Activated naive CD4-positive, alpha-beta T cell treated with anti-CD3 and anti-CD28 coated beads, Interleukin-2, amount 10 ng/mL, durations not matched to agents 7 days and 5 days (primary cell): ENCODE data around the gene GALNT18.

Experiments used
- CTCF ChIA-PET: fragments of 350-600 bp; sonication (Branson Sonifier 250); formaldehyde crosslinking; loops from one replicate; lab custom pipeline; 2021; ENCODE audit warnings: antibody characterized with exemption; lab: Charles Lee
- DNase-seq: peaks from one replicate; pipeline ENCODE4 v3.0.0-alpha.2; 2020
- H3K27ac Mint-ChIP-seq: one replicate; pipeline ENCODE4 v1.8.0; 2021; ENCODE audit warnings: mild to moderate bottlenecking, moderate library complexity, mixed read lengths
- H3K27me3 Mint-ChIP-seq: one replicate; pipeline ENCODE4 v1.8.0; 2021; ENCODE audit warnings: mild to moderate bottlenecking, mixed read lengths
- H3K36me3 Mint-ChIP-seq: one replicate; pipeline ENCODE4 v1.8.0; 2021; ENCODE audit warnings: mixed read lengths
- H3K4me1 Mint-ChIP-seq: one replicate; pipeline ENCODE4 v1.8.0; 2021; ENCODE audit warnings: mixed read lengths
- H3K4me3 Mint-ChIP-seq: one replicate; pipeline ENCODE4 v1.8.0; 2021; ENCODE audit warnings: mild to moderate bottlenecking, moderate library complexity, mixed read lengths
- H3K9me3 Mint-ChIP-seq: one replicate; pipeline ENCODE4 v1.8.0; 2021; ENCODE audit warnings: mixed read lengths

GALNT18 gene

DNA sequence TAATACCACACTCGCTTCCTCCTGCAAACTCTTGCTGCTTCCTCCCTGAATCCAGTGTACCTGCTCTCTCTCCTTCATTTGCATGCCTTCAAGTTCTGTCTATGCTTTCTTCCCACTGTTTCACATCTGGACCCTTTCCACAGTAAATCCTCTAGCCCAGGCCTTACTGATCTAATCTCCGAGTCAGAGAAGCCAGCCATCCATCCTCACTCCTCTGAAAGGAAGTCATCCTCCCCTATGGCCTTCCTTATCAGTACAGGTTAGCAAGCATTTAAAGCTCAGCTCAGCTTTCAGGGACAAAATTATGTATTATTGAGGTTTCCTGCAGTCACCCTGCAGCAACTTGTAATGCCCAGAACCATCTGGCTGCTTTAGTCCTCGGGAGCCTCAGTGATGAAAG is 116.1 kb downstream of the GALNT18 start:
- CTCF ChIA-PET: no interaction called here
- H3K36me3 Mint-ChIP-seq: no peaks in the 10 kb centered on the region
- no peak overlapping the region for H3K4me3 Mint-ChIP-seq
- H3K4me1 Mint-ChIP-seq: no peaks in the 10 kb centered on the region
- no peak for DNase-seq
- H3K27me3 Mint-ChIP-seq: peaks cover 12% of the 10 kb centered on the region
- no peak overlapping the region for H3K27ac Mint-ChIP-seq
- no peaks in the 10 kb centered on the region for H3K9me3 Mint-ChIP-seq

- no peak for DNase-seq
- CTCF ChIA-PET: no interaction called here
- Mint-ChIP-seq H3K4me3 (no peak overlapping the region), H3K27me3 (peaks cover 12% of the 10 kb centered on the region), H3K27ac (no peak overlapping the region), H3K36me3 (no peaks in the 10 kb centered on the region), H3K4me1 (no peaks in the 10 kb centered on the region), H3K9me3 (no peaks in the 10 kb centered on the region)
These were observed 116.6 kb downstream of the GALNT18 start for GRCh38 chr11:11505190-11505589.

- H3K27me3 Mint-ChIP-seq: peaks cover 16% of the 10 kb centered on the region
- H3K4me3 Mint-ChIP-seq: no peak overlapping the region
- no peaks in the 10 kb centered on the region for H3K4me1 Mint-ChIP-seq
- CTCF ChIA-PET: no interaction called here
- H3K9me3 Mint-ChIP-seq: no peaks in the 10 kb centered on the region
- DNase-seq: no peak
- H3K36me3 Mint-ChIP-seq: no peaks in the 10 kb centered on the region
- H3K27ac Mint-ChIP-seq: no peak overlapping the region
These were observed 117.7 kb downstream of the GALNT18 start for GRCh38 chr11:11504071-11504470.

DNA sequence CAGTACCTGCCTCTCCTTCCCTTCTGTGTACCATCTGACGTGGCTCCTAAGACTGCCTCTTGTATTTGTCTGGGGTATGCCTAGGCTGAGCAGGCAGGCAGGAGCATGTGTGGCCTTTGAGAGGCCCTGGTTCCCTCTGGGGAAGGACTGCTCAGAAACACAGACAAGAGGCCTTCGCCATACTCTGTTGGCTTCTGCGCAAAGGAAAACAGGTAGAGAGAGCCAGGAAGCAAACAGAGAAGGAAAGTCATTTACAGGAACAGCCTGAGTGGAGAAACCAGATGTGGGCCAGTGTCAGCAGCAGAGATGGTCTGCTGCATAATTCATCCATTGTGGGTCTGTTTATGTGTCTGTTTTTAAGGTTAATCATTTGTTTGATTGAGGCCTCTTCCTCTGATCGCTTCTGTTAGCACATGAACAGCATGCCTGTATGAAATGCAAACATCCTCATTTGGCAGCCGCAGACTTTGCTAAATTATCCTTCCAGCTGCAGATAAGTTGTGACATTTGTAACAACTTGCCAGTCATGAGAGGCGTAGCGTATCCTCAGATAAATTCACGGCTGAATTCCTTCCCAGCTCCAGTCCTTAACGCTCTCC is 119.4 kb downstream of the GALNT18 start:
- no peak for DNase-seq
- H3K4me1 Mint-ChIP-seq: no peaks in the 10 kb centered on the region
- H3K36me3 Mint-ChIP-seq: no peaks in the 10 kb centered on the region
- CTCF ChIA-PET: no interaction called here
- no peak overlapping the region for H3K27ac Mint-ChIP-seq
- peaks cover 11% of the 10 kb centered on the region for H3K27me3 Mint-ChIP-seq
- H3K9me3 Mint-ChIP-seq: no peaks in the 10 kb centered on the region
- no peak overlapping the region for H3K4me3 Mint-ChIP-seq

DNA sequence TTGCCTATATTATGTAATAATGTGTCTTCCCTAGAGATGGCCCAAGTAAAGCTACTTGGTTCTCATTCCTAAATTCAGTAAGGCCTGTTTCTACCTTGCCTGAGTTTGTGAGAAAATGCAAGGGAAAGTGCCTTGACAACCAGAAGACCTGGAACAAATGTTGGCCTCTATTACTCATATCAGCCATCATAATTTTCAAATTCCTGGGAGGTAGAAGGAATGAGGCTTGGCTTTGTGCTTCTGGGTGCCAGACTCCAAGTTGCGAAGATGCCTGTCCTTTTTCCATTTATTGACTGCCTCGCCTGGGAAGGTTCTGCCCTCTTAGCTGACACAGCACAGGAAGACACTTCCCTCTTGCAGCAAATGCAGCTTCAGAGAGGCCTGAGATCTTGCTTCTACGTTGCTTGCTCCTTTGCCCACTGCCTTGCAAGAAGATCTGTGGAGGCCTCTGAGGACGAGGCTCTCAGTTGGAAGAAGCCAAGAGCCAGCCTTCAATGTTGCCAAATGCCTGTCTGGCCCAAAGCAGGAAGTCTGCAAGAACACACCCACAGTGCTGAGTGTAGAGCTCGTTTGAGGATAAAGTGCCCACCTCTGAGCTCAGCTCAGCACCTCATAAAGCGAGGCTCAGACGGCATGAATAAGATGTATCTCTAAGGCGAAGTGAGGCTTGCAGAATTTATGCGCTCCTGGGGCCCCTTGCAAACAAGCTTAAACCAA is 120.1 kb downstream of the GALNT18 start:
- no peak overlapping the region for H3K4me3 Mint-ChIP-seq
- H3K27ac Mint-ChIP-seq: no peak overlapping the region
- H3K9me3 Mint-ChIP-seq: no peaks in the 10 kb centered on the region
- H3K4me1 Mint-ChIP-seq: no peaks in the 10 kb centered on the region
- no peak for DNase-seq
- H3K27me3 Mint-ChIP-seq: peaks cover 11% of the 10 kb centered on the region
- CTCF ChIA-PET: no interaction called here
- no peaks in the 10 kb centered on the region for H3K36me3 Mint-ChIP-seq

DNA sequence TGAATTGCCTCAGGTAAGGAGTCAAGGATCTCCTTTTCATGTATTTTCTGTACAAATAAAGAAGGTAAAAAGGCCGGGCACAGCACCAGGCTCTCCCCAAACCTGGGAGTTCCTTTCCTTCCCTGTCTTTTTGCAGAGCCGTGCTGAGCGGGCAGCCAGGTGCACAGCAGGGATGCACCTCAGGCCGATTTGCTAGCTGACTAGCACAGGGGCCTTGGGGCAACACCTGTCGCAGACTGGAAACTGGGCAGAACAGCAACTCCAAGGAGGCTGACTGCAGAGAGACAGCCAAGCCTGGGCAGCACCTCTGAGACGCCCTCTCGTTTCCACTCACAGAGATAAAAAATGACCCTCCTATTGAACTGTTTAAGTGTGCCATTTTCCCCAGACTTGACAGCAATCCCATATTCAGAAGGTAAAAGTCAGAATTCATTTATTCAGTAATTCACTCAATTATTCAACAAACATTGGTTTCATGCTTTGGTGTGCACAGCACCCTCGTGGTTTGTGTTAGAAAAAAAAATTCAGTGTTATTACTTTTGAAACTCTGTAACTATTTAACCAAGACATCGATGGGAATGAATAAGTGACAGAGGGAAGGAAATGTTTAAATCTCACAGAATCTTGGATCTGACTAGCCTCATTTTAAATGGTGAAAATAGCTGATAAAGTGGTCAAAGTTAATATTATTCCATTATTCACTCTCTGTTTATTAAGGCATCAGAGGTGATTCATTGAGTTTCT is 120.9 kb downstream of the GALNT18 start:
- H3K36me3 Mint-ChIP-seq: no peaks in the 10 kb centered on the region
- DNase-seq: no peak
- no peak overlapping the region for H3K4me3 Mint-ChIP-seq
- H3K27ac Mint-ChIP-seq: no peak overlapping the region
- CTCF ChIA-PET: no interaction called here
- peaks cover 14% of the 10 kb centered on the region for H3K27me3 Mint-ChIP-seq
- H3K4me1 Mint-ChIP-seq: no peaks in the 10 kb centered on the region
- H3K9me3 Mint-ChIP-seq: no peaks in the 10 kb centered on the region

DNA sequence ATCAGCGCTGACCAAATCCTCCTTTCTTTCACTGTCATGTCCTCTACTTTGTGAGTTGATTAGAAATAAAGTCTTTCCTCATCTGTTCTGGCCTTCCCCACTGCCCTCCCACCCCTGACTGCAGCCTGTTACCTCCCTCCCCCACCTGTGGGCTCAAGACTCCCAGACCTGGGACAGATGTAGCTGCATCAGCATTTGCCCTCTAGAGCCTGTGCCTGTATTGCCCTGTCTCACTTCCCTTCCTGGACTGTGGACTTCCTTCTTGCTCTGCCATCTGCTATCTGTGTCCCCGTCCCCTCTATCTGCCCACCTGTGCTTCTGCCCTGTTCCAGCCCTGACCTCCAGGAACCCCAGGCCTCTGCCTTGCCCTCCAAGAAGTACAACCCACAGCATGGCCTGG is 122.5 kb downstream of the GALNT18 start:
- Mint-ChIP-seq H3K27me3 (peaks cover 10% of the 10 kb centered on the region), H3K36me3 (no peaks in the 10 kb centered on the region), H3K4me3 (no peak overlapping the region), H3K9me3 (no peaks in the 10 kb centered on the region), H3K4me1 (no peaks in the 10 kb centered on the region), H3K27ac (no peak overlapping the region)
- CTCF ChIA-PET: no interaction called here
- no peak for DNase-seq

- Mint-ChIP-seq H3K27ac (no peak overlapping the region), H3K4me1 (no peaks in the 10 kb centered on the region), H3K4me3 (no peak overlapping the region), H3K27me3 (peaks cover 12% of the 10 kb centered on the region), H3K36me3 (no peaks in the 10 kb centered on the region), H3K9me3 (no peaks in the 10 kb centered on the region)
- CTCF ChIA-PET: no interaction called here
- no peak for DNase-seq
These were observed 123.6 kb downstream of the GALNT18 start for GRCh38 chr11:11498195-11498594.

- Mint-ChIP-seq H3K27me3 (peaks cover 12% of the 10 kb centered on the region), H3K9me3 (no peaks in the 10 kb centered on the region), H3K36me3 (no peaks in the 10 kb centered on the region), H3K4me1 (no peaks in the 10 kb centered on the region), H3K27ac (no peak overlapping the region), H3K4me3 (no peak overlapping the region)
- CTCF ChIA-PET: no interaction called here
- no peak for DNase-seq
These were observed 124.9 kb downstream of the GALNT18 start for GRCh38 chr11:11496879-11497278.

DNA sequence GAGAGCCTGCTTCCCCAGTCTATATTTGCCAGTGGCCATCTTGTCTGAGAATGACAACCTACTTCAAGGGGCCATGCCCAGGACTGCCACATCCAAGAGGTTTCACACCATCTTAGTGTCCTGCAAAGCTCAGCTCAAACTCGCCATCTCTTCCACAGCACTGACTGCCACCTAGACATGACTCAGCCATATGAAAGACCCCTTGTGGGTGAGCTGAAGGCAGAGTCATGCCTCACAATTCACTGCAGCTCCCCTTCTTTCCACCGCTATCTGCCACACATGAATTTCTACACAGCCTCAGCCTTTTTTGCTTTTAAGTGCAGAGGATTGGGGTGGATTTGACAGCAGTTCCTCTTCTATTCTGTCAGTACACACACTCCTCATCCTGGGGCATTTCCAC is 127.5 kb downstream of the GALNT18 start:
- CTCF ChIA-PET: no interaction called here
- Mint-ChIP-seq H3K9me3 (no peaks in the 10 kb centered on the region), H3K4me1 (no peaks in the 10 kb centered on the region), H3K36me3 (no peaks in the 10 kb centered on the region), H3K27me3 (peaks cover 10% of the 10 kb centered on the region), H3K27ac (no peak overlapping the region), H3K4me3 (no peak overlapping the region)
- DNase-seq: no peak

GRCh38 chr11:11493698-11494097 is 128.1 kb downstream of the GALNT18 start:
- no peak overlapping the region for H3K4me3 Mint-ChIP-seq
- no peaks in the 10 kb centered on the region for H3K36me3 Mint-ChIP-seq
- DNase-seq: no peak
- no peak overlapping the region for H3K27ac Mint-ChIP-seq
- no peaks in the 10 kb centered on the region for H3K9me3 Mint-ChIP-seq
- CTCF ChIA-PET: interaction anchor here (0.6 kb wide), 1 partner anchor 92 kb away, joined by 3 read pairs; no protein-coding TSS in a partner anchor
- no peaks in the 10 kb centered on the region for H3K4me1 Mint-ChIP-seq
- H3K27me3 Mint-ChIP-seq: peaks cover 9% of the 10 kb centered on the region

DNA sequence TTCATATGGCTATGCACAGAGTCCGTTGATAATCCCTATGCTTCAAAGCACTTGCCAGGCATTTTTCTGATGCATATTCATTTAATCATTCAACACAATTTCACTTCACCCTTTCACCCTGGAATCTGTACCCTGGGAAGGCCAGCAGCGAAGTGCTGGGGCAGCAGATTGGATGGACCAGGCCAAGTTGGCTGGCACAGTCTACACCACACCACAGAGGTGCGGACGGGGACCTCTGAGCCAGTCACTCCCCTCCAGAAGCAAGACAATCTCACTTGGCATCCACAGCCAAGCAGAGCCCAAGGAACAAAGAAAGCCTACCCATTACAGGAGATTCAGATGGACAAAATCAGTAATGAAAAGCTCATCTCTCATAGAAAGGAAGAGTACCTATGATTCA is 130.2 kb downstream of the GALNT18 start:
- Mint-ChIP-seq H3K36me3 (no peaks in the 10 kb centered on the region), H3K4me1 (no peaks in the 10 kb centered on the region), H3K27me3 (peaks cover 4% of the 10 kb centered on the region), H3K4me3 (no peak overlapping the region), H3K27ac (no peak overlapping the region), H3K9me3 (no peaks in the 10 kb centered on the region)
- no peak for DNase-seq
- CTCF ChIA-PET: no interaction called here

DNA sequence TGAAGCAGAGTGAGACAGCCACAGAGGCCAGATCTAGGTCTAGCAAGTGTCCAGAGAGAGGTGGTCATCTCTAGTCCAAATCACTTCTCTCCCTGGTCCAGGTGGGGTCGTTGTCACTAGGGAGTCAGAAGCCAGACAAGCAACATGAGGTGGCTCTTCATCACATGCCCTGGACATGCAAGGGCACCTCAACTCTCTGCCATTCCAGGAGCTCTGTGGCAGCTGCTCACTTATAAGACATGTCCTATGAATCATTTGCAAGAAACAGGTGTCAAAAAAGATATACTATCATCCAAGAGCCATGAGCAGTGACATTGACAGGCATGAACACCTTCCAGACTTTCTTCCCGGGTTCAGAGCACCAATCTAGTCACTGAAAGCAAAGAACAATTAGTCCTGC is 130.8 kb downstream of the GALNT18 start:
- Mint-ChIP-seq H3K36me3 (no peaks in the 10 kb centered on the region), H3K4me1 (no peaks in the 10 kb centered on the region), H3K4me3 (no peak overlapping the region), H3K27ac (no peak overlapping the region), H3K27me3 (peaks cover 3% of the 10 kb centered on the region), H3K9me3 (no peaks in the 10 kb centered on the region)
- CTCF ChIA-PET: no interaction called here
- no peak for DNase-seq

DNA sequence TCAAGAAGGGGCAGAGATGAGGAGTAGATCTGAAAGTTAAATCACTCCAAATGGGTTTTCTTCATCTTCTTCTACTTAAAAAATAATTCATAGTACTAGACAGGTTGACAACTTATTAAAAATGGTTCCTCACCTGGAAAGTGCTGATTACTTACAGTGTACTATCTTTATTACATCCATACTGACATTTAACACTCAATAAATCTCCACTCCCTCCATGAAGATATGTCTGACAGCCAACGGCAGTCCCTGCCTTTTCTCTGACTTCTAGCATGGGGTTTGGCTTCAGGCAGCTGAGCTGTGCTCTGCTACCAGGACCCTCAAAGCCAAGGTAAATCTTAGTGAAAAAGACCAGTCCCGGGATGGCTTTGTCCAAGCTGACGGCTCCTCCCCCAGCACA is 135.4 kb downstream of the GALNT18 start:
- CTCF ChIA-PET: no interaction called here
- H3K36me3 Mint-ChIP-seq: no peaks in the 10 kb centered on the region
- DNase-seq: no peak
- no peaks in the 10 kb centered on the region for H3K27me3 Mint-ChIP-seq
- H3K27ac Mint-ChIP-seq: no peak overlapping the region
- no peaks in the 10 kb centered on the region for H3K9me3 Mint-ChIP-seq
- H3K4me1 Mint-ChIP-seq: no peaks in the 10 kb centered on the region
- no peak overlapping the region for H3K4me3 Mint-ChIP-seq

DNA sequence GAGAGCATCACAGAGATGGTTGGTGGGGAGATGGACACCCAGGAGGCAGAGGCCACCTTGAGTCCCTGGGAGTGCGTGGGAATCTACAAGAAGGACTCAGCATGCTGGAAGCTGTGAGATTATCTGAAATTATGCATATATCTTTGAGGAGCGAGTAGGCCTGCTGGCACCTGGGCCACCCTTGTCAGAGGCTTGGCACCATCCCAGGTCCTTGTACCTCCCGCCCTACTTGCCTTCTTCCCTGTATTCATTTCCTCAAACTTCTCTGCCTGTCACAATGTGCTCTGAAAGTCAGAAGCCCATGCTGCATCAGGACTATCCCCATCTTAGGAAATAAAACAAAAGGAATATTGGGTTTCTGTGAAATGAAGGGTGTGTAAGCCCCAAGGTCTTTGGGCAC is 135.8 kb downstream of the GALNT18 start:
- CTCF ChIA-PET: no interaction called here
- Mint-ChIP-seq H3K27ac (no peak overlapping the region), H3K9me3 (no peaks in the 10 kb centered on the region), H3K4me1 (no peaks in the 10 kb centered on the region), H3K27me3 (no peaks in the 10 kb centered on the region), H3K4me3 (no peak overlapping the region), H3K36me3 (no peaks in the 10 kb centered on the region)
- no peak for DNase-seq
